Measurements from ENCODE around the gene SIGLEC15.

The SIGLEC15 gene

GRCh38 chr18:45783097-45784075 lies 42.1 kb upstream of the SIGLEC15 start:
- TF ChIP-seq TEAD4 (IDR thresholded peaks at IDR 0.05) (peak; percentile 72), EP300 (IDR thresholded peaks at IDR 0.05; ENCODE audit: borderline replicate concordance) (no peak), USF1 (IDR thresholded peaks at IDR 0.05) (no peak), RAD21 (IDR thresholded peaks at IDR 0.05; ENCODE audit: low read depth) (no peak)

GRCh38 chr18:45785134-45785533 lies 40.3 kb upstream of the SIGLEC15 start:
- TF ChIP-seq NFIC (IDR thresholded peaks at IDR 0.05): no peak
- TF ChIP-seq FOXM1 (IDR thresholded peaks at IDR 0.05; ENCODE audit: borderline replicate concordance, low read depth): no peak

- no peak for TF ChIP-seq FOXM1 (IDR thresholded peaks at IDR 0.05; ENCODE audit: borderline replicate concordance, low read depth)
- TF ChIP-seq MAX (IDR thresholded peaks at IDR 0.05): no peak
- no peak for TF ChIP-seq TAF1 (IDR thresholded peaks at IDR 0.05; ENCODE audit: low read depth)
- TF ChIP-seq NFIC (IDR thresholded peaks at IDR 0.05): no peak
- TF ChIP-seq ZBTB7A (IDR thresholded peaks at IDR 0.05; ENCODE audit: low read depth): no peak
- TF ChIP-seq CEBPB (IDR thresholded peaks at IDR 0.05): no peak
- TF ChIP-seq TEAD4 (IDR thresholded peaks at IDR 0.05): no peak
- TF ChIP-seq REST (IDR thresholded peaks at IDR 0.05; ENCODE audit: low read depth): no peak
- no peak for TF ChIP-seq TCF12 (IDR thresholded peaks at IDR 0.05; ENCODE audit: low read depth)
- TF ChIP-seq EP300 (IDR thresholded peaks at IDR 0.05; ENCODE audit: borderline replicate concordance): no peak
- no peak for TF ChIP-seq USF1 (IDR thresholded peaks at IDR 0.05)
- no peak for TF ChIP-seq EGR1 (IDR thresholded peaks at IDR 0.05)
- TF ChIP-seq RAD21 (IDR thresholded peaks at IDR 0.05; ENCODE audit: low read depth): no peak
- no peak for TF ChIP-seq YY1 (IDR thresholded peaks at IDR 0.05; ENCODE audit: low read depth)
- TF ChIP-seq CREB1 (IDR thresholded peaks at IDR 0.05; ENCODE audit: low read depth): no peak
These were observed 38.5 kb upstream of the SIGLEC15 start for GRCh38 chr18:45786941-45787340.

GRCh38 chr18:45787346-45787745 lies 38.1 kb upstream of the SIGLEC15 start:
- TF ChIP-seq CREB1 (IDR thresholded peaks at IDR 0.05; ENCODE audit: low read depth) (no peak), USF1 (IDR thresholded peaks at IDR 0.05) (no peak), MAX (IDR thresholded peaks at IDR 0.05) (no peak), FOXM1 (IDR thresholded peaks at IDR 0.05; ENCODE audit: borderline replicate concordance, low read depth) (no peak), EGR1 (IDR thresholded peaks at IDR 0.05) (no peak), TCF12 (IDR thresholded peaks at IDR 0.05; ENCODE audit: low read depth) (no peak), EP300 (IDR thresholded peaks at IDR 0.05; ENCODE audit: borderline replicate concordance) (no peak), REST (IDR thresholded peaks at IDR 0.05; ENCODE audit: low read depth) (no peak)

- TF ChIP-seq NFIC (IDR thresholded peaks at IDR 0.05): no peak
- TF ChIP-seq MAX (IDR thresholded peaks at IDR 0.05): no peak
- TF ChIP-seq YY1 (IDR thresholded peaks at IDR 0.05; ENCODE audit: low read depth): no peak
- TF ChIP-seq ZBTB7A (IDR thresholded peaks at IDR 0.05; ENCODE audit: low read depth): no peak
- TF ChIP-seq CEBPB (IDR thresholded peaks at IDR 0.05): no peak
- no peak for TF ChIP-seq TEAD4 (IDR thresholded peaks at IDR 0.05)
- no peak for TF ChIP-seq EP300 (IDR thresholded peaks at IDR 0.05; ENCODE audit: borderline replicate concordance)
- no peak for TF ChIP-seq FOXM1 (IDR thresholded peaks at IDR 0.05; ENCODE audit: borderline replicate concordance, low read depth)
- no peak for TF ChIP-seq TCF12 (IDR thresholded peaks at IDR 0.05; ENCODE audit: low read depth)
- no peak for TF ChIP-seq EGR1 (IDR thresholded peaks at IDR 0.05)
- no peak for TF ChIP-seq RAD21 (IDR thresholded peaks at IDR 0.05; ENCODE audit: low read depth)
- TF ChIP-seq REST (IDR thresholded peaks at IDR 0.05; ENCODE audit: low read depth): no peak
- TF ChIP-seq USF1 (IDR thresholded peaks at IDR 0.05): no peak
These were observed 36.6 kb upstream of the SIGLEC15 start for GRCh38 chr18:45788861-45789260.
